Muscle of arm (tissue), 12 donors: ENCODE data around the gene PRCD. TPM values are rescaled to one million over a fixed set of nuclear protein-coding genes. Genes with fewer than 3 reads are reported as not detected.

ENCODE experiments used
- DNase-seq: peaks from one replicate; pipeline ENCODE4 v3.0.0-alpha.2; 2013
- polyA plus RNA-seq, 12 donors: library from polyadenylated mRNA; unstranded; fragments of 120-200 nt; gene quantifications; one replicate each; pipeline ENCODE4 v1.2.1, GENCODE V29; 2013; ENCODE audit not compliant: insufficient read length in 12 of 12

The PRCD gene
- polyA plus RNA-seq, 12 donors: 2.8 to 6.2 (median 3.6) TPM; not detected in 2

GRCh38 chr17:76538281-76538931 is 1.4 kb upstream of the PRCD start:
- DNase-seq: no peak

GRCh38 chr17:76538941-76539570 is 788 bp upstream of the PRCD start:
- no peak for DNase-seq

GRCh38 chr17:76540381-76541300 is 797 bp downstream of the PRCD start:
- peak; percentile 94 for DNase-seq

GRCh38 chr17:76541739-76542454 is 2.1 kb downstream of the PRCD start:
- no peak for DNase-seq

- no peak for DNase-seq
Measured at GRCh38 chr17:76542566-76542971, 2.7 kb downstream of the PRCD start.

- no peak for DNase-seq
Measured at GRCh38 chr17:76542984-76543383, 3.1 kb downstream of the PRCD start.

GRCh38 chr17:76543482-76543825 is 3.6 kb downstream of the PRCD start:
- no peak for DNase-seq

- DNase-seq: no peak
Measured at GRCh38 chr17:76543826-76544545, 4.1 kb downstream of the PRCD start.

- no peak for DNase-seq
Measured at GRCh38 chr17:76544546-76545365, 4.9 kb downstream of the PRCD start.

GRCh38 chr17:76545918-76546555 is 6.2 kb downstream of the PRCD start:
- no peak for DNase-seq

- DNase-seq: no peak
Measured at GRCh38 chr17:76546556-76547182, 6.8 kb downstream of the PRCD start.

GRCh38 chr17:76547183-76547641 is 7.4 kb downstream of the PRCD start:
- peak; percentile 76 for DNase-seq

- DNase-seq: no peak
Measured at GRCh38 chr17:76547642-76548202, 7.9 kb downstream of the PRCD start.

- DNase-seq: no peak
Measured at GRCh38 chr17:76548378-76549214, 8.8 kb downstream of the PRCD start.

GRCh38 chr17:76549215-76549518 is 9.3 kb downstream of the PRCD start:
- no peak for DNase-seq

- no peak for DNase-seq
Measured at GRCh38 chr17:76549539-76549938, 9.7 kb downstream of the PRCD start.

GRCh38 chr17:76550712-76551615 is 11.1 kb downstream of the PRCD start:
- DNase-seq: no peak
